ENCODE data around the gene VAMP1. TPM values are rescaled to one million over a fixed set of nuclear protein-coding genes. Genes with fewer than 3 reads are reported as not detected.
A peak's percentile ranks its signal among the peaks of the same experiment; 100 is the strongest.
"Not testable (repeated sequence)": the region's sequence is repeated elsewhere in the genome, so short reads cannot be mapped to it uniquely, and the experiment has no call there.

VAMP1 gene
- total RNA-seq, 1 donor: 11.8 TPM

- DNase-seq (ENCODE audit: low read depth in 2 of 3, low spot score in 2 of 3): no peak
These were observed 1.5 kb upstream of the VAMP1 start for GRCh38 chr12:6471989-6472360.

- no peak for DNase-seq (ENCODE audit: low read depth in 2 of 3, low spot score in 2 of 3)
These were observed 685 bp downstream of the VAMP1 start for GRCh38 chr12:6469609-6470374.

- DNase-seq (ENCODE audit: low read depth in 2 of 3, low spot score in 2 of 3): no peak
These were observed 1.4 kb downstream of the VAMP1 start for GRCh38 chr12:6469092-6469491.

GRCh38 chr12:6468283-6468575, 2.2 kb downstream of the VAMP1 start:
- DNase-seq (ENCODE audit: low read depth in 2 of 3, low spot score in 2 of 3): no peak

GRCh38 chr12:6467571-6468282, 2.8 kb downstream of the VAMP1 start:
- not testable (repeated sequence) for DNase-seq (ENCODE audit: low read depth in 2 of 3, low spot score in 2 of 3)

GRCh38 chr12:6466751-6467150, 3.7 kb downstream of the VAMP1 start:
- not testable (repeated sequence) for DNase-seq (ENCODE audit: low read depth in 2 of 3, low spot score in 2 of 3)

- no peak for DNase-seq (ENCODE audit: low read depth in 2 of 3, low spot score in 2 of 3)
These were observed 4.3 kb downstream of the VAMP1 start for GRCh38 chr12:6466184-6466573.

GRCh38 chr12:6465467-6466183, 4.9 kb downstream of the VAMP1 start:
- peak in 2 of 3 donors; percentile 60 to 68 for DNase-seq (ENCODE audit: low read depth in 2 of 3, low spot score in 2 of 3)

- no peak for DNase-seq (ENCODE audit: low read depth in 2 of 3, low spot score in 2 of 3)
These were observed 5.9 kb downstream of the VAMP1 start for GRCh38 chr12:6464531-6464930.

- no peak for DNase-seq (ENCODE audit: low read depth in 2 of 3, low spot score in 2 of 3)
These were observed 6.6 kb downstream of the VAMP1 start for GRCh38 chr12:6463858-6464257.

GRCh38 chr12:6463216-6463615, 7.3 kb downstream of the VAMP1 start:
- no peak for DNase-seq (ENCODE audit: low read depth in 2 of 3, low spot score in 2 of 3)

- no peak for DNase-seq (ENCODE audit: low read depth in 2 of 3, low spot score in 2 of 3)
These were observed 8.1 kb downstream of the VAMP1 start for GRCh38 chr12:6462234-6462995.

GRCh38 chr12:6461401-6462233, 8.9 kb downstream of the VAMP1 start:
- peak; percentile 61 to 94 (median 92) for DNase-seq (ENCODE audit: low read depth in 2 of 3, low spot score in 2 of 3)

GRCh38 chr12:6460751-6461371, 9.6 kb downstream of the VAMP1 start:
- no peak for DNase-seq (ENCODE audit: low read depth in 2 of 3, low spot score in 2 of 3)

- DNase-seq (ENCODE audit: low read depth in 2 of 3, low spot score in 2 of 3): no peak
These were observed 11.5 kb downstream of the VAMP1 start for GRCh38 chr12:6459004-6459337.

- DNase-seq (ENCODE audit: low read depth in 2 of 3, low spot score in 2 of 3): no peak
These were observed 12.0 kb downstream of the VAMP1 start for GRCh38 chr12:6458281-6459003.

GRCh38 chr12:6457220-6457945, 13.1 kb downstream of the VAMP1 start:
- DNase-seq (ENCODE audit: low read depth in 2 of 3, low spot score in 2 of 3): no peak

- no peak for DNase-seq (ENCODE audit: low read depth in 2 of 3, low spot score in 2 of 3)
These were observed 17.4 kb downstream of the VAMP1 start for GRCh38 chr12:6452944-6453630.

All from hematopoietic multipotent progenitor cell (in vitro differentiated cells).